ENCODE results near the gene TTC33.
"Not testable (repeated sequence)": the region's sequence is repeated elsewhere in the genome, so short reads cannot be mapped to it uniquely, and the experiment has no call there.

Gene TTC33

GRCh38 chr5:40779561-40779960 is 23.8 kb upstream of the TTC33 start:
- DNase-seq: no peak

GRCh38 chr5:40778133-40778532 is 22.4 kb upstream of the TTC33 start:
- no peak for DNase-seq

GRCh38 chr5:40776658-40776977 is 20.9 kb upstream of the TTC33 start:
- DNase-seq: no peak

- peak; percentile 12 for DNase-seq
Observed at GRCh38 chr5:40775846-40776657, 20.3 kb upstream of the TTC33 start.

- DNase-seq: no peak
Observed at GRCh38 chr5:40775085-40775845, 19.5 kb upstream of the TTC33 start.

GRCh38 chr5:40774623-40775022 is 18.9 kb upstream of the TTC33 start:
- no peak for DNase-seq

- DNase-seq: no peak
Observed at GRCh38 chr5:40770764-40771163, 15.0 kb upstream of the TTC33 start.

GRCh38 chr5:40762705-40763104 is 6.9 kb upstream of the TTC33 start:
- no peak for DNase-seq

- DNase-seq: no peak
Observed at GRCh38 chr5:40757400-40757799, 1.6 kb upstream of the TTC33 start.

- peak; percentile 85 for DNase-seq
Observed at GRCh38 chr5:40755093-40755406, 711 bp downstream of the TTC33 start.

- peak; percentile 40 for DNase-seq
Observed at GRCh38 chr5:40754381-40755092, 1.2 kb downstream of the TTC33 start.

GRCh38 chr5:40746703-40747102 is 9.1 kb downstream of the TTC33 start:
- no peak for DNase-seq

GRCh38 chr5:40743771-40744170 is 12.0 kb downstream of the TTC33 start:
- no peak for DNase-seq

GRCh38 chr5:40738502-40738901 is 17.3 kb downstream of the TTC33 start:
- DNase-seq: no peak

- DNase-seq: peak; percentile 67
Observed at GRCh38 chr5:40736103-40736875, 19.5 kb downstream of the TTC33 start.

- no peak for DNase-seq
Observed at GRCh38 chr5:40735609-40736008, 20.2 kb downstream of the TTC33 start.

- DNase-seq: peak; percentile 69
Observed at GRCh38 chr5:40734986-40735385, 20.8 kb downstream of the TTC33 start.

GRCh38 chr5:40733879-40734563 is 21.7 kb downstream of the TTC33 start:
- no peak for DNase-seq

- DNase-seq: no peak
Observed at GRCh38 chr5:40733434-40733833, 22.3 kb downstream of the TTC33 start.

- DNase-seq: not testable (repeated sequence)
Observed at GRCh38 chr5:40722497-40722911, 33.3 kb downstream of the TTC33 start.

GRCh38 chr5:40720069-40720468 is 35.7 kb downstream of the TTC33 start:
- no peak for DNase-seq

- DNase-seq: peak; percentile 27
Observed at GRCh38 chr5:40717281-40717680, 38.5 kb downstream of the TTC33 start.

GRCh38 chr5:40716590-40716989 is 39.2 kb downstream of the TTC33 start:
- DNase-seq: no peak
